Hematopoietic multipotent progenitor cell (in vitro differentiated cells): Measurements from ENCODE around the gene C4orf51. TPM values are rescaled to one million over a fixed set of nuclear protein-coding genes. Genes with fewer than 3 reads are reported as not detected.
A peak's percentile ranks its signal among the peaks of the same experiment; 100 is the strongest.

Source experiments
- DNase-seq, 3 donors: peaks; one replicate each; pipeline ENCODE4 v3.0.0-alpha.2; 2011 to 2015; ENCODE audit warnings: low read depth in 2 of 3, low spot score in 2 of 3
- total RNA-seq: library from RNA; depleted of rRNA; stranded (reverse); fragments of >200 nt; gene quantifications from one replicate; pipeline ENCODE4 v1.2.3, GENCODE V29; 2012

Gene C4orf51
- total RNA-seq, 1 donor, result not detected

DNA sequence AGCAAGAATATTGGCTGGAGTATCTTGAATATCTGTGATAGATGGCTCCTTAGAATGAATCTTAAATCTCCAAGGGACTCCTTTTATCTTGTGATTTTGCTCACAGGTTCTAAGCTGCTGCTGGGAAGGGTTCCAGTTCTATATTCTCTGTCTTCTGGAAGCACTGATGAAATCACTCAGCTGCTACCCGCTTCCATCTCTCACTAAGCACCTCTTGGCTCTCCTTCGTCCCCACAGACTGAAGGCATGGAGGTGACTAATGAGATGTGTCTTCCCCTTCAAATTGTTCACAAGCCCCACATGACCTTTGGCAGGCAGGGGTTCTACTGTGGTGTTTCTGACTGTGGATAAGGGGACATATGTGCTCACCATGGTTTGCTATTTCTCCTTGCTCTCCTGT lies 75.9 kb downstream of the C4orf51 start:
- DNase-seq, result no peak

DNA sequence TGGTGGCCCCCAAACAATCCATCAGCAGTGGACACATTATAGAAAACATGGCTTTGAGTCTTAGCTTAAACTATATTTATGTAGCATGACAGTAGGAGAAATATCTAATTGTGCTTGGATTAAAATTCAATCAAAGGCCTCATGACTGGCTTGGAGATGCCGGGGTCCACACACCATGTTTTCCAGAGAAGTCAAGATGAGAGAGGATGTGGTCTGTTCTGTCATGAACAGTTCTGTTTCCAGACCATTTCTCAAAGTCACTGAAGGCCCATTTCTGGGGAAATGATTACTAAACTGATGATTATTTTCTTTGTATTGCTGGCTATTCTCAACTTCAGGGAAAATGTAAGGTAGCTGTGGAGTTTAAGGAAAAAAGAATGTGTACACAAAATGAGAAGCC lies 76.3 kb downstream of the C4orf51 start:
- no peak for DNase-seq

- DNase-seq, result no peak
Observed at GRCh38 chr4:145757188-145757587, 77.2 kb downstream of the C4orf51 start.

GRCh38 chr4:145760176-145760575 lies 80.2 kb downstream of the C4orf51 start:
- no peak for DNase-seq

DNA sequence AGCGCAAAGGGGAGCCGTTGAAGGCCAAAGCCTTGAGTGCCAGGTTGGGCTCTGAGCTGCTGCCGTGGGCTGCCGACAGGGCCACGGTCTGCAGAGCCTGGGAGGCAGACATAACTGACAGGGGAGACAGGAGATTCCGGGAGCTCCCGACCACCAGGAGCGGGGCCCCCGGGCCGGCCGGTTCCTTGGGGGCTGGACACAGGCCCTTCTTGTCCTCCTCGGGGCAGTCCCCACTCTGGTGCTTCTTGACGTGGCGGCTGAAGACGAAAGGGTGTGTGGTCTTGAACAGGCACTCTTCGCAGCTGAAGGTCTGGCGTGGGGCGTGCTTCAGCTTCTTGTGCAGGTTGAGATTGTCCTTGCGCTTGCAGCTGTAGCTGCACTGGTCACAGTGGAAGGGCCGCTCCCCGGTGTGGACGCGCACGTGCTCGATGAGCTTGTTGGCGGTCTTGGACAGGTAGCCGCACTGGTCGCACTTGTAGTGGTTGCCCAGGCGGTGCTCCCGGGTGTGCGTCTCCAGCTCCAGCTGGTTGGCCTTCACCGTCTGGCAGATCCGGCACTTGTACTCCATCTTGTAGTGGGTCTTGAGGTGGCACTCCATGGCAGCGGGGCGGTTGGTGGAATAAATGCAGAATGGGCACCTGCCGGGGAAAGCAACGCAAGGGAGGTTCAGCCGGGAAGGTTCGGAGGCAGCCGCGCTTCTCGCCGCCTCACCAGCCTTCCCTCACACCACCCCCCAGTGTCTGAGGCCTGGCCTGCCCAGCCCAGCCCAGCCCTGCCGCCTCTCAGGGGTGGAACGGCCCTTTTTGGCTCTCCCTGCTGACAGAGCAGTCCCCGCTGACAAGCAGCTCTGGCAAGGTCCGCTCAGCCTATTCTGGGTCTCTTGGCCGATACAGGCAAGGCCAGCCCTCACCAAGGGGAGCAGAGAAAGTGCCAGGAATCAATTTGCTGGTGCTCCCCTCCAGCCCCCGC lies 81.3 kb downstream of the C4orf51 start:
- DNase-seq, result no peak

- DNase-seq, result no peak
Observed at GRCh38 chr4:145762719-145763118, 82.8 kb downstream of the C4orf51 start.

- DNase-seq, result no peak
Observed at GRCh38 chr4:145763399-145763798, 83.5 kb downstream of the C4orf51 start.

DNA sequence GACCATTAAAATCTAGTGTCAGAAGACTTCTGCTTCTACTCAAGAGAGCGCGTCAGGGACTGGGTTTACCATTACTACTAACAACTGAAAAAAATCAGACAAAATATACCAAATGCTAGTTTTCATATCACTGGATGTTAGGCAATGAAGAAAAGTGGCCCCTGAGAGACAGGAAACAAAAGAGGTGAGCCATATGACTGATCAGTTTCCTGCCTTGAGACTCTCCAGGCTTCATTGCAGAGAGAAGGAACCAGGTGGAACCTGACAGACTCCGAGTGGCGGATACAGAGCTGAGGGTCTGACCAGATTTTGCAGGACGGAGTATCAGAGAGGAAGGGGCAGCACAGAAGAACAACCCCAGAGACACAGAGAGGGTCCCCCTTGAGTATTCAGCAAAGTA lies 86.3 kb downstream of the C4orf51 start:
- DNase-seq, result no peak

- no peak for DNase-seq
Observed at GRCh38 chr4:145769450-145770037, 89.6 kb downstream of the C4orf51 start.

GRCh38 chr4:145770124-145770523 lies 90.2 kb downstream of the C4orf51 start:
- DNase-seq, result no peak

GRCh38 chr4:145772347-145772746 lies 92.4 kb downstream of the C4orf51 start:
- DNase-seq, result no peak

- no peak for DNase-seq
Observed at GRCh38 chr4:145773581-145774234, 93.8 kb downstream of the C4orf51 start.

DNA sequence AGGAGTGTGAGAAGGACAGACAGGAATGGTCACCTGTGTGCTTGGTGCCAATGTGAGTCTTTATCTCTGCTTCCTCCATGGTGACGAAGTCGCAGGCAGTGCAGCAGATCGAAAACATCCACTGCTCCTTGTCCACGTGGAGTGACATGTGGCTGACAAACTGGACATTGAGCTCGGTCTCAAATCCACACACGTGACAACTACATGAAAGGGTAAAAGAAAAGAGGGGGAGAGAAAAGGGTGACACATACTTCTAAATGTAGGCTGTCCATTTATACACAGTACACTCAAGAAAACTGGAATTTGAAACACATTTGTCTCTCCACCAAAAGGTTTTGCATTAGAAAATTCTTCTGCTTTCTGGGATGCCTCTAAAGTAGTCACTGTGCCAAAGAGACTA lies 94.5 kb downstream of the C4orf51 start:
- DNase-seq, result no peak

DNA sequence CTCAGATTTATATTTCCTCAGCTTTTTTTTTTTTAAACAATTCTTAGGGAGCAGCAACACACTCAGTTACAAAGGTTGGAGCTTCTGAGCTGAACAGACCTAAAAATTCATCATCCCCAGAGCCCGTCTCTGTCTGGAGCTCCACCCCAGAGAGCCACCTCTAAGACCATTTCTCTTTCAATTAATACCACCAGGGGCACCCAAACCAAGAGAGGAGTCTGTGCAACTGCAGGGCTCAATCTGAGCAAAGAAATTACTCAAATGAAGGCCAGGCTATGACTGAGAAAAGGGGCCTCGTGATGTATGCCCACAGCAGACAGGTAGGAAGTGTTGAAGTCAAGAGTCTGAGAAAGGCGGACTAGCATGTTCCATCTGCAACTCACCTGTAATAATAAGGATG lies 95.5 kb downstream of the C4orf51 start:
- DNase-seq, result no peak

DNA sequence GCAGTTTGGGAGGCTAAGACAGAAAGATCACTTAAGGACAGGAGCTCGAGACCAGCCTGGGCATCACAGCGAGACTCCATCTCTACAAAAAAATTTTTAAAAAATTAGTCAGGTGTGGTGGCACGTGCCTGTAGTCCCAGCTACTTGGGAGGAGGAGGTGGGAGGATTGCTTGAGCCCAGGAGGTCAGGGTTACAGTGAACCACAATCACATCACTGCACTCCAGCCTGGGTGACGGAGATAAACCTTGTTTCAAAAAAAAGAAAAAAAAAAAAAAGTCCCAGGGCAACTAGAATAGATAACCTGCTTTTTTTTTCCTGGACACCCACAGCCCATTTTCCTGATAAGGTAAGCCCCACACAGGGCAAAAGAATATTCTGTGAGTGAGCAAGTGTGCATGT lies 96.3 kb downstream of the C4orf51 start:
- DNase-seq, result no peak

GRCh38 chr4:145779319-145779801 lies 99.4 kb downstream of the C4orf51 start:
- DNase-seq, result no peak

DNA sequence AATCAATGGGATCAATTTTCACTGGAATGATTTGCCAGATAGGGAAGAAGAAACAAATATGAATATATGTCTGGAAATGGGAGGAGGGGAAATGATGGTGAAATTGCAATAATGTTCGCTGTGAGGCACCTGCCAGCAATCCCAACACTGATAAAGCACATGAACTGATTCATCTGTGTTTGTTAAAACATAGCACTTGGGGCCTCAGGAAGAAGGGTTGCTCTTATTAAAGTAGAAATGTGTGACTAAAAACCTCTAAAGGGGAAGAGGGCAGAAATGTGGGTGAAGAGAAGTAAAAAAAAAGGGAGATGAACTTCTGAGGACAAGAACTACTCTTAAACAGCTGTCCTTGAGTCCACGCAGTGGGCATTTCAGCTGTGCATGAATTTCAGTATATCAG lies 101.4 kb downstream of the C4orf51 start:
- DNase-seq, result peak in 1 of 3 donors; percentile 27
